ENCODE measurements around the gene ATL1.

Gene ATL1

DNA sequence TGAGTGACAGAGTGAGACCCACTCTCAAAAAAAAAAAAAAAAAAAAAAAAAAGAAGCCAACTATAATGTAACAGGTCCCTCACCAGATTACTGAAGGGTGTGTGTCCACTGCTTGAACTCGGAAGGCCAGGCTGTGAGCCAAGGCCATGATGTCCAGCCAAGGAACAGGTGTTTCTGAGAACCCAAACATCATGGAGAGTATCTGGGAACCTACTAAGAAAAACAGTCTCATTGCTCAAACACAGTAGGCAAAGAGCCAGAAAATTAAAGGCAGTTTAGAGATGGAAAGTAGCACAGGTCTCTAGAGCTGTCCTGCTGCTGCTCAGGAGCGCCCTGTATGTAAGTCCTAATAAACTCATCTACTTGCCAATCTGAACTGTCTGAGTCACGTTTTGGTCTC lies 15.0 kb upstream of the ATL1 start:
- no peak overlapping the region for H3K4ac ChIP-seq (ENCODE audit: low read length)
- no peak overlapping the region for H4K91ac ChIP-seq (ENCODE audit: low read depth, low read length, poor library complexity)
- no peak overlapping the region for H3K18ac ChIP-seq (ENCODE audit: low read length)
- H2BK120ac ChIP-seq (ENCODE audit: low read depth, low read length), result no peak overlapping the region
- no peak overlapping the region for H2BK15ac ChIP-seq (ENCODE audit: low read length)
- no peaks in the 10 kb centered on the region for H3K4me1 ChIP-seq (ENCODE audit: control insufficient read depth in 2 of 2, insufficient read depth in 1 of 2, low read depth in 1 of 2, low read length in 2 of 2)
- no peak overlapping the region for H2AK5ac ChIP-seq (ENCODE audit: low read depth, low read length)
- H3K14ac ChIP-seq (ENCODE audit: low read length), result no peak overlapping the region
- no peak overlapping the region for H2AFZ ChIP-seq (ENCODE audit: low read length)
- H3K27ac ChIP-seq (replicated peaks; ENCODE audit: low read length), result no peak overlapping the region
- H3K79me1 ChIP-seq (ENCODE audit: low read depth, low read length), result no peaks in the 10 kb centered on the region
- H3K36me3 ChIP-seq (replicated peaks in 1 of 2; ENCODE audit: control insufficient read depth in 2 of 2, insufficient read depth in 2 of 2, low read length in 2 of 2), result no peaks in the 10 kb centered on the region
- H2BK12ac ChIP-seq (ENCODE audit: low read length), result no peak overlapping the region
- WGBS, 2 donors (ENCODE audit: extremely low coverage in 2 of 2, insufficient read length in 2 of 2, insufficient replicate concordance in 1 of 2), result no CpG with 5 or more reads among the region's 3 CpGs
- no peak overlapping the region for H4K8ac ChIP-seq (ENCODE audit: low read depth, low read length)
- H3K27me3 ChIP-seq (ENCODE audit: control insufficient read depth in 3 of 3, insufficient read depth in 3 of 3, low read depth in 1 of 3, low read length in 3 of 3), result no peaks in the 10 kb centered on the region
- no peak for DNase-seq (ENCODE audit: low spot score)
- no peak overlapping the region for H2BK5ac ChIP-seq (ENCODE audit: low read length)
- H3K9me3 ChIP-seq (replicated peaks in 1 of 2; ENCODE audit: control insufficient read depth in 2 of 2, insufficient read depth in 1 of 2, low read depth in 1 of 2, low read length in 2 of 2), result peaks cover under 1 to 1% of the 10 kb centered on the region in 2 donors
- no peak overlapping the region for H3K23ac ChIP-seq (ENCODE audit: low read depth, low read length, poor library complexity)
- H3K4me3 ChIP-seq (ENCODE audit: low read length in 2 of 2), result no peak overlapping the region
- no peak overlapping the region for H3K9ac ChIP-seq (ENCODE audit: low read depth, low read length, poor library complexity)
- H3K4me2 ChIP-seq (ENCODE audit: insufficient read depth, low read length, poor library complexity, severe bottlenecking), result no peak overlapping the region

DNA sequence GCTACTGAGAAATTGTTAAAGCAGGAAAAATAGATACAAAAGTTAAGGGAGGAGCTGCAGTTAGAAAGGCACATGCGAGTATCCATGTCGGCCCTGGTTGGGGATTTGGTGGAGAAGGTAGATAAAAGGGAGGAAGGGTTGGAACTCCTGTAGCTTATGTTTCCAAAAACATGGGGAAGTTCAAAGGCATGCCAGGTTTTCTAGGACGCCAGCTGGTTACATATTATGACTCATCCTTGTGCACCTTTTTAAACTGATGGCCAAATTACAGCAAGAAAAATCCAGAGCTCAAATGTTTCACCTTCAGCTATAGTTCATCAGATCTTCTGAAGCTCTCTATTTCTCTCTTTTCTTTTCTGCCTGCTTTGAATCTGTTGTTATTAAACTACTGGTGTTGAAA lies 14.3 kb upstream of the ATL1 start:
- no peak for DNase-seq (ENCODE audit: low spot score)
- Histone ChIP-seq H3K27ac (replicated peaks; ENCODE audit: low read length) (no peak overlapping the region), H3K9me3 (replicated peaks in 1 of 2; ENCODE audit: control insufficient read depth in 2 of 2, insufficient read depth in 1 of 2, low read depth in 1 of 2, low read length in 2 of 2) (peaks cover 2 to 3% of the 10 kb centered on the region in 2 donors), H3K9ac (ENCODE audit: low read depth, low read length, poor library complexity) (no peak overlapping the region), H3K4me3 (ENCODE audit: low read length in 2 of 2) (no peak overlapping the region), H2BK120ac (ENCODE audit: low read depth, low read length) (no peak overlapping the region), H3K36me3 (replicated peaks in 1 of 2; ENCODE audit: control insufficient read depth in 2 of 2, insufficient read depth in 2 of 2, low read length in 2 of 2) (no peaks in the 10 kb centered on the region), H3K4ac (ENCODE audit: low read length) (no peak overlapping the region), H3K14ac (ENCODE audit: low read length) (no peak overlapping the region), H3K23ac (ENCODE audit: low read depth, low read length, poor library complexity) (no peak overlapping the region), H3K4me1 (ENCODE audit: control insufficient read depth in 2 of 2, insufficient read depth in 1 of 2, low read depth in 1 of 2, low read length in 2 of 2) (no peaks in the 10 kb centered on the region), H2AK5ac (ENCODE audit: low read depth, low read length) (no peak overlapping the region), H2BK12ac (ENCODE audit: low read length) (no peak overlapping the region), H2BK5ac (ENCODE audit: low read length) (no peak overlapping the region), H2AFZ (ENCODE audit: low read length) (no peak overlapping the region), H3K79me1 (ENCODE audit: low read depth, low read length) (no peaks in the 10 kb centered on the region), H4K8ac (ENCODE audit: low read depth, low read length) (no peak overlapping the region), H4K91ac (ENCODE audit: low read depth, low read length, poor library complexity) (no peak overlapping the region), H3K27me3 (ENCODE audit: control insufficient read depth in 3 of 3, insufficient read depth in 3 of 3, low read depth in 1 of 3, low read length in 3 of 3) (no peaks in the 10 kb centered on the region), H3K4me2 (ENCODE audit: insufficient read depth, low read length, poor library complexity, severe bottlenecking) (no peak overlapping the region), H2BK15ac (ENCODE audit: low read length) (no peak overlapping the region), H3K18ac (ENCODE audit: low read length) (no peak overlapping the region)
- WGBS, 2 donors (ENCODE audit: extremely low coverage in 2 of 2, insufficient read length in 2 of 2, insufficient replicate concordance in 1 of 2), result no CpG with 5 or more reads among the region's 3 CpGs

DNA sequence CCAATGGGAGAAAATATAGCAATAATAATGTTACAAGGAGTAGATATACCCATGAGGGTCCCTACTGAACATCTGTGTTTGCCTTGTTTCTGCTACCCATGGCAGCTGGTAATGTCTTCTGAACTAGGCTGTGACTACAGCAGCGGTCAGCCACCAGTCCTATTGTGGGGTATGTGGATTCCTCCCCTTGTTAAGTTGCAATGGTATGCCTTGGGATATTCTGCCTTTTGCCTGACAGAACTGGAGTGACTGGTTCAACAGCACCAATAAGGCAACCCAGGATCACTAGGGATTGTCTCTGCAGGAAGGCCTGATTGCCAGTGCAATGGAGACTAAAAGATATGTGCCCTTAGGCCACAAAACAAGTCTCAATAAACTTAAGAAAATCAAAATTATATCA lies 9.7 kb upstream of the ATL1 start:
- Histone ChIP-seq H3K36me3 (replicated peaks in 1 of 2; ENCODE audit: control insufficient read depth in 2 of 2, insufficient read depth in 2 of 2, low read length in 2 of 2) (no peaks in the 10 kb centered on the region), H3K27ac (replicated peaks; ENCODE audit: low read length) (no peak overlapping the region), H2AFZ (ENCODE audit: low read length) (no peak overlapping the region), H2BK15ac (ENCODE audit: low read length) (no peak overlapping the region), H2BK5ac (ENCODE audit: low read length) (no peak overlapping the region), H3K9ac (ENCODE audit: low read depth, low read length, poor library complexity) (no peak overlapping the region), H3K4me3 (ENCODE audit: low read length in 2 of 2) (no peak overlapping the region), H3K4ac (ENCODE audit: low read length) (no peak overlapping the region), H3K4me1 (ENCODE audit: control insufficient read depth in 2 of 2, insufficient read depth in 1 of 2, low read depth in 1 of 2, low read length in 2 of 2) (no peaks in the 10 kb centered on the region), H2BK12ac (ENCODE audit: low read length) (no peak overlapping the region), H3K79me1 (ENCODE audit: low read depth, low read length) (no peaks in the 10 kb centered on the region), H4K91ac (ENCODE audit: low read depth, low read length, poor library complexity) (no peak overlapping the region), H3K14ac (ENCODE audit: low read length) (no peak overlapping the region), H2AK5ac (ENCODE audit: low read depth, low read length) (no peak overlapping the region), H3K9me3 (replicated peaks in 1 of 2; ENCODE audit: control insufficient read depth in 2 of 2, insufficient read depth in 1 of 2, low read depth in 1 of 2, low read length in 2 of 2) (peaks cover 2 to 3% of the 10 kb centered on the region in 2 donors), H2BK120ac (ENCODE audit: low read depth, low read length) (no peak overlapping the region), H3K27me3 (ENCODE audit: control insufficient read depth in 3 of 3, insufficient read depth in 3 of 3, low read depth in 1 of 3, low read length in 3 of 3) (no peaks in the 10 kb centered on the region), H3K23ac (ENCODE audit: low read depth, low read length, poor library complexity) (no peak overlapping the region), H3K18ac (ENCODE audit: low read length) (no peak overlapping the region), H4K8ac (ENCODE audit: low read depth, low read length) (no peak overlapping the region), H3K4me2 (ENCODE audit: insufficient read depth, low read length, poor library complexity, severe bottlenecking) (no peak overlapping the region)
- no peak for DNase-seq (ENCODE audit: low spot score)
- WGBS, 2 donors (ENCODE audit: extremely low coverage in 2 of 2, insufficient read length in 2 of 2, insufficient replicate concordance in 1 of 2), result no CpG with 5 or more reads among the region's 1 CpG

DNA sequence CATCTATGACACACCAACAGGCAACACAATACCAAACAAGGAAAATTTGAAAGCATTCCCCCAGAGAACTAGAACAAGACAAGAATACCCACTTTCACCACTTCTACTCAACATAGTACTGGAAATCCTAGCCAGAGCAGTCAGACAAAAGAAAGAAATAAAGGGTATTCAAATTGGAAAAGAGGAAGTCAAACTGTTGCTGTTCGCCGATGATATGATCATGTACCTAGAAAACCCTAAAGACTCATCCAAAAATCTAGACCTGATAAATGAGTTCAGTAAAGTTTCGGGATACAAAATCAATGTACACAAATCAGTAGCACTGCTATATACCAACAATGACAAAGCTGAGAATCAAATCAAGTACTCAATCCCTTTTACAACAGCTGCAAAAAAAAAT lies 8.1 kb upstream of the ATL1 start:
- Histone ChIP-seq H3K23ac (ENCODE audit: low read depth, low read length, poor library complexity) (no peak overlapping the region), H3K4me1 (ENCODE audit: control insufficient read depth in 2 of 2, insufficient read depth in 1 of 2, low read depth in 1 of 2, low read length in 2 of 2) (no peaks in the 10 kb centered on the region), H4K8ac (ENCODE audit: low read depth, low read length) (no peak overlapping the region), H3K36me3 (replicated peaks in 1 of 2; ENCODE audit: control insufficient read depth in 2 of 2, insufficient read depth in 2 of 2, low read length in 2 of 2) (no peaks in the 10 kb centered on the region), H2BK12ac (ENCODE audit: low read length) (no peak overlapping the region), H2BK15ac (ENCODE audit: low read length) (no peak overlapping the region), H2BK5ac (ENCODE audit: low read length) (no peak overlapping the region), H3K27me3 (ENCODE audit: control insufficient read depth in 3 of 3, insufficient read depth in 3 of 3, low read depth in 1 of 3, low read length in 3 of 3) (no peaks in the 10 kb centered on the region), H3K79me1 (ENCODE audit: low read depth, low read length) (no peaks in the 10 kb centered on the region), H2BK120ac (ENCODE audit: low read depth, low read length) (no peak overlapping the region), H2AFZ (ENCODE audit: low read length) (no peak overlapping the region), H3K4me2 (ENCODE audit: insufficient read depth, low read length, poor library complexity, severe bottlenecking) (no peak overlapping the region), H3K27ac (replicated peaks; ENCODE audit: low read length) (no peak overlapping the region), H3K4me3 (ENCODE audit: low read length in 2 of 2) (no peak overlapping the region), H3K18ac (ENCODE audit: low read length) (no peak overlapping the region), H4K91ac (ENCODE audit: low read depth, low read length, poor library complexity) (no peak overlapping the region), H3K9me3 (replicated peaks in 1 of 2; ENCODE audit: control insufficient read depth in 2 of 2, insufficient read depth in 1 of 2, low read depth in 1 of 2, low read length in 2 of 2) (peaks cover 2 to 3% of the 10 kb centered on the region in 2 donors), H3K4ac (ENCODE audit: low read length) (no peak overlapping the region), H3K14ac (ENCODE audit: low read length) (no peak overlapping the region), H3K9ac (ENCODE audit: low read depth, low read length, poor library complexity) (no peak overlapping the region), H2AK5ac (ENCODE audit: low read depth, low read length) (no peak overlapping the region)
- no CpG with 5 or more reads among the region's 3 CpGs for WGBS, 2 donors (ENCODE audit: extremely low coverage in 2 of 2, insufficient read length in 2 of 2, insufficient replicate concordance in 1 of 2)
- no peak for DNase-seq (ENCODE audit: low spot score)

All from neuronal stem cell (in vitro differentiated cells).